GM23338 (cell line): ENCODE measurements around the gene SLC6A8.

Experiments
- CTCF ChIP-seq, 2 experiments: fragments of 200-600 bp in 1 of 2; sonication (generic) in 1 of 2; conservative IDR thresholded peaks; 2 replicates each; pipeline versions ENCODE4 v1.5.1 to v1.6.1; 2016 to 2017; ENCODE audit warnings: antibody characterized with exemption in 2 of 2, low read depth in 2 of 2, mild to moderate bottlenecking in 2 of 2, moderate library complexity in 1 of 2
- POLR2AphosphoS5 ChIP-seq: IDR thresholded peaks from 2 replicates; pipeline ENCODE4 v1.6.1; 2016; ENCODE audit warnings: antibody characterized with exemption, low read depth
- ZNF331 ChIP-seq: fragments of 250-450 bp; sonication (Bioruptor Pico); IDR thresholded peaks from 2 replicates; pipeline ENCODE4 v1.5.0; 2020; ENCODE audit warnings: low read depth, mild to moderate bottlenecking, moderate library complexity

GRCh38 chrX:153685156-153685536, 2.6 kb upstream of the SLC6A8 start:
- TF ChIP-seq ZNF331 (CRISPR knock-in tag) (no peak), POLR2AphosphoS5 (no peak), CTCF (conservative IDR thresholded peaks at IDR 0.05; ENCODE audit: low read depth in 2 of 2) (no peak)
